Measurements from ENCODE around the gene NR3C2. TPM values are rescaled to one million over a fixed set of nuclear protein-coding genes. Genes with fewer than 3 reads are reported as not detected.

Gene NR3C2
- polyA plus RNA-seq, 1 donor from 2014 or later, result 0.06 TPM

DNA sequence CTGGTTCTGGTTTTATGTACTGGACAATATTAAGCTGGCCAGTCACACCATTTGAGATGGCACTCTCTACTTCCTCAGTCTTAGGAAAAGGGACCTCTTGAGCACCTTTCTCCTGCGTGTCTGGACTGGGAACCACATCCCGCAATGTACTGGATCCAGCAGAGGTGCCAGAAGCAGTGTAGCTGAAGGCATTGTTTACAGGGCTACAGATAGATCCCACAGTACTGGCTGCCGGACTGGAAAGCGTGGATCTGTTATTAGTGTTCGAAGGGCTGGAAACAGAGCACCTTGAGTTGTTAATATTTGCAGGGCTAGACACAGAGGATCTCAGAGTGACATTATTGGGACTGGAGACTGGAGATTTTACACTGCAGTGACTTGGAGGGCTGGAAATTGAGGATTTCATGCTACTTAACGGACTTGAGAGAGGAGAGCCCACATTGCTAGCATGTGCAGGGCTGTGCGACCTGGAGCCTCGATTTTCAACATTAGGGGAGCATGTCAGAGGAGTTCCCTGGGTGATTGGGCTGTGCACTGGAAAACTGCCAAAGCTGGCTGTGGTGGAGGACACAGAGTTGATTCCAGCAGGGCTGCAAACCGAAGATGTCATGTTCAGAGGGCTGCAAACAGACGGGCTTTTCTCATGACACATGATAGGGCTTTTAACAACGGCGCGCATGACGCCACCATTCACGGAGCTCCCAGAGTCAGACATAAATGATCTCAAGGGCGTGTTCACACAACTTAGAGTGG lies 6.4 kb downstream of the NR3C2 start:
- Histone ChIP-seq H3K27me3 (ENCODE audit: insufficient read depth, low read depth, low read length) (peaks cover 19% of the 10 kb centered on the region), H3F3A (ENCODE audit: insufficient read depth, low read length, poor library complexity, severe bottlenecking) (no peaks in the 10 kb centered on the region), H3K36me3 (ENCODE audit: insufficient read depth, low read length) (no peaks in the 10 kb centered on the region), H3K9ac (ENCODE audit: low read length) (no peak overlapping the region), H3K4me2 (ENCODE audit: low read length) (no peak overlapping the region), H2AFZ (ENCODE audit: low read depth, low read length) (no peak overlapping the region), H3K9me3 (ENCODE audit: low read length) (no peaks in the 10 kb centered on the region), H3K9me2 (ENCODE audit: insufficient read depth, low read length) (no peaks in the 10 kb centered on the region), H4K20me1 (ENCODE audit: insufficient read depth) (no peaks in the 10 kb centered on the region), H3K27ac (ENCODE audit: low read length) (no peak overlapping the region), H3K4me3 (ENCODE audit: low read length) (no peak overlapping the region), H3K79me2 (replicated peaks; ENCODE audit: insufficient read depth, low read length) (no peaks in the 10 kb centered on the region)
- TF ChIP-seq POLR2AphosphoS5 (IDR thresholded peaks at IDR 0.05), result no peak
- no peak for TF ChIP-seq MXI1 (conservative IDR thresholded peaks at IDR 0.05; ENCODE audit: poor library complexity, severe bottlenecking)
- no peak for TF ChIP-seq RAD21 (conservative IDR thresholded peaks at IDR 0.05)
- TF ChIP-seq, protein P1, sequence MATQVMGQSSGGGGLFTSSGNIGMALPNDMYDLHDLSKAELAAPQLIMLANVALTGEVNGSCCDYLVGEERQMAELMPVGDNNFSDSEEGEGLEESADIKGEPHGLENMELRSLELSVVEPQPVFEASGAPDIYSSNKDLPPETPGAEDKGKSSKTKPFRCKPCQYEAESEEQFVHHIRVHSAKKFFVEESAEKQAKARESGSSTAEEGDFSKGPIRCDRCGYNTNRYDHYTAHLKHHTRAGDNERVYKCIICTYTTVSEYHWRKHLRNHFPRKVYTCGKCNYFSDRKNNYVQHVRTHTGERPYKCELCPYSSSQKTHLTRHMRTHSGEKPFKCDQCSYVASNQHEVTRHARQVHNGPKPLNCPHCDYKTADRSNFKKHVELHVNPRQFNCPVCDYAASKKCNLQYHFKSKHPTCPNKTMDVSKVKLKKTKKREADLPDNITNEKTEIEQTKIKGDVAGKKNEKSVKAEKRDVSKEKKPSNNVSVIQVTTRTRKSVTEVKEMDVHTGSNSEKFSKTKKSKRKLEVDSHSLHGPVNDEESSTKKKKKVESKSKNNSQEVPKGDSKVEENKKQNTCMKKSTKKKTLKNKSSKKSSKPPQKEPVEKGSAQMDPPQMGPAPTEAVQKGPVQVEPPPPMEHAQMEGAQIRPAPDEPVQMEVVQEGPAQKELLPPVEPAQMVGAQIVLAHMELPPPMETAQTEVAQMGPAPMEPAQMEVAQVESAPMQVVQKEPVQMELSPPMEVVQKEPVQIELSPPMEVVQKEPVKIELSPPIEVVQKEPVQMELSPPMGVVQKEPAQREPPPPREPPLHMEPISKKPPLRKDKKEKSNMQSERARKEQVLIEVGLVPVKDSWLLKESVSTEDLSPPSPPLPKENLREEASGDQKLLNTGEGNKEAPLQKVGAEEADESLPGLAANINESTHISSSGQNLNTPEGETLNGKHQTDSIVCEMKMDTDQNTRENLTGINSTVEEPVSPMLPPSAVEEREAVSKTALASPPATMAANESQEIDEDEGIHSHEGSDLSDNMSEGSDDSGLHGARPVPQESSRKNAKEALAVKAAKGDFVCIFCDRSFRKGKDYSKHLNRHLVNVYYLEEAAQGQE (IDR thresholded peaks at IDR 0.05; ENCODE audit: borderline replicate concordance), result no peak
- TF ChIP-seq TAF1 (IDR thresholded peaks at IDR 0.05; ENCODE audit: low read depth), result no peak
- no peak for TF ChIP-seq SMC3 (conservative IDR thresholded peaks at IDR 0.05; ENCODE audit: poor library complexity)
- no peak for TF ChIP-seq EZH2 (IDR thresholded peaks at IDR 0.05; ENCODE audit: borderline replicate concordance, insufficient read depth, low read length, poor library complexity, severe bottlenecking)
- TF ChIP-seq EP300 (conservative IDR thresholded peaks at IDR 0.05; ENCODE audit: poor library complexity, severe bottlenecking), result no peak
- TF ChIP-seq CTCF (IDR thresholded peaks at IDR 0.05; ENCODE audit: poor library complexity, severe bottlenecking), result no peak

DNA sequence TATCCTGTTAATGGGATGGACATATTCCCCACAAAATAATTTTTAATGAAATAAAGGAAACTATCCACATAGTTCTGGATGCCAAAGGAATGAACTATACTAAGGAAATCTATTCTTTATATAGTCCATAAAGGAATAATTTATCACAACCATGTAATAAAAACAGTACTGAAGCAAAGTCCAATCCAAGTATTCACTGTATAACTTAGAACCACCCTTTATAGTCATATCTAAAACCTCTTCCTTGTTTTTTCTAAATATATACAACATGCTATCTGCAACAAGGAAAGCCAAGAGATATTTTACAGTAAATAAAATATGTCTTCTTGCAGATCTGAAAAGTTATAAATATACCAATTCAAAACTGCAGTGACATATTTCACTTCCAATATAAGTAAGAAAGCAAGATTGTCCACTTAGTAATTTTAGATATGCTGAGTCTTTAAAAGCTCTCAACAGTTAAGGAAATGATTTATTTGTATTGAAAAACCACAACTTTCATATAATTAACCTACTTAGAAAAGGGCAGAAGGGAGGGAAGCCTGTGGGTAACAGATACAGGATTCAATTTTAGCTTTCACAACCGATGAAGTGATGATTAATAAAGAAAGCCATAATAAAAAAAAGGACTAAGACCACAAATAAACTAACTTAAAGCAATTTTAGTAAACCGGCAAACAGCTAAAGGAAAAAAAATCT lies 8.0 kb downstream of the NR3C2 start:
- H3K4me2 ChIP-seq (ENCODE audit: low read length), result no peak overlapping the region
- no peaks in the 10 kb centered on the region for H3F3A ChIP-seq (ENCODE audit: insufficient read depth, low read length, poor library complexity, severe bottlenecking)
- H3K9me2 ChIP-seq (ENCODE audit: insufficient read depth, low read length), result no peaks in the 10 kb centered on the region
- no peak overlapping the region for H2AFZ ChIP-seq (ENCODE audit: low read depth, low read length)
- no peaks in the 10 kb centered on the region for H4K20me1 ChIP-seq (ENCODE audit: insufficient read depth)
- H3K27ac ChIP-seq (ENCODE audit: low read length), result no peak overlapping the region
- H3K9ac ChIP-seq (ENCODE audit: low read length), result no peak overlapping the region
- no peak overlapping the region for H3K4me3 ChIP-seq (ENCODE audit: low read length)
- H3K27me3 ChIP-seq (ENCODE audit: insufficient read depth, low read depth, low read length), result peaks cover 3% of the 10 kb centered on the region
- no peaks in the 10 kb centered on the region for H3K36me3 ChIP-seq (ENCODE audit: insufficient read depth, low read length)
- no peaks in the 10 kb centered on the region for H3K79me2 ChIP-seq (replicated peaks; ENCODE audit: insufficient read depth, low read length)
- TF ChIP-seq RAD21 (conservative IDR thresholded peaks at IDR 0.05) (no peak), EZH2 (IDR thresholded peaks at IDR 0.05; ENCODE audit: borderline replicate concordance, insufficient read depth, low read length, poor library complexity, severe bottlenecking) (no peak), MXI1 (conservative IDR thresholded peaks at IDR 0.05; ENCODE audit: poor library complexity, severe bottlenecking) (no peak), EP300 (conservative IDR thresholded peaks at IDR 0.05; ENCODE audit: poor library complexity, severe bottlenecking) (no peak), TAF1 (IDR thresholded peaks at IDR 0.05; ENCODE audit: low read depth) (no peak), CTCF (IDR thresholded peaks at IDR 0.05; ENCODE audit: poor library complexity, severe bottlenecking) (no peak), POLR2AphosphoS5 (IDR thresholded peaks at IDR 0.05) (no peak), SMC3 (conservative IDR thresholded peaks at IDR 0.05; ENCODE audit: poor library complexity) (no peak)
- TF ChIP-seq, protein P1 (IDR thresholded peaks at IDR 0.05; ENCODE audit: borderline replicate concordance), result no peak
- no peaks in the 10 kb centered on the region for H3K9me3 ChIP-seq (ENCODE audit: low read length)

Measured in neural cell (in vitro differentiated cells).